ENCODE measurements around the gene PRPF6.

DNA sequence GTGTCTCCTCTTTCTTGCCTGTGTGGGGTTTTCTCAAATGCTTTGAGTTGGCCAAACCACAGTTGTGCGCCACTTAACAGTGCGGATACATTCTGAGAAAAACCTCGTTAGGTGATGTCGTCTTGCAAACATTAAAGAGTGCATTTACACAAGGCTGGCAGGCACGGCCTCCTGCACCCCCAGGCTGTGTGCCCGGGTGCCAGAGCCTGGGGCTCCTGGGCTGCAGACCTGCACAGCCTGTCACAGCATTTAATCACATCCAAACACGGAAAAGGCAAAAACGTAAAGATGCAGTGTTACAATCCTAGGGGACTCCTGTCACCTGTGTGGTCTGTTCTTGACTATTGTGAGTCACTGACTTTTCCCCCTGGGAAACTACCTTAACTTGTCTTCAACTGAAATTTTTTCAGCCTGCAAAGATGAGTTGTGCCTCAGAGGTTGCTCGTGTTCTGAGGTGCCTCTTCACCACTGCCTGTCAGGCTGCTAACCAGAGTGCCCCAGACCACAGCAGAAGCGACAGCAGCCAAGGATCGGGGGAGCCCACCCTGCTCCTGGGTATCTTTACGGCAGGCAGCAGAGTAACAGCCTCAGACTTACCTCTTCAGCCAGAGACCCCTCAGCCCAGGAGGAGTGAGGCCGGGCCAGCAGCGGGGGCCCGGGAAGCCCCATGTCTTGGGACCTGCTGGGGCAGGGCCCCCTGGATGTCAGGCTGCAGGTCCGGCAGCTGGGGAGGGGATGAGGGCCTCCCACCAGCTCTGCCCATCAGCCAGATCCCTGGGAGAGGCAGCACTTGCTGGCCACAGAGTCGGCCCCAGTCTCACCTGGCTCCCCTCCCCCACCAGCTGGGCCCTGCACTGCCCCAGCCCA lies 54.4 kb downstream of the PRPF6 start:
- TF ChIP-seq, protein P1, sequence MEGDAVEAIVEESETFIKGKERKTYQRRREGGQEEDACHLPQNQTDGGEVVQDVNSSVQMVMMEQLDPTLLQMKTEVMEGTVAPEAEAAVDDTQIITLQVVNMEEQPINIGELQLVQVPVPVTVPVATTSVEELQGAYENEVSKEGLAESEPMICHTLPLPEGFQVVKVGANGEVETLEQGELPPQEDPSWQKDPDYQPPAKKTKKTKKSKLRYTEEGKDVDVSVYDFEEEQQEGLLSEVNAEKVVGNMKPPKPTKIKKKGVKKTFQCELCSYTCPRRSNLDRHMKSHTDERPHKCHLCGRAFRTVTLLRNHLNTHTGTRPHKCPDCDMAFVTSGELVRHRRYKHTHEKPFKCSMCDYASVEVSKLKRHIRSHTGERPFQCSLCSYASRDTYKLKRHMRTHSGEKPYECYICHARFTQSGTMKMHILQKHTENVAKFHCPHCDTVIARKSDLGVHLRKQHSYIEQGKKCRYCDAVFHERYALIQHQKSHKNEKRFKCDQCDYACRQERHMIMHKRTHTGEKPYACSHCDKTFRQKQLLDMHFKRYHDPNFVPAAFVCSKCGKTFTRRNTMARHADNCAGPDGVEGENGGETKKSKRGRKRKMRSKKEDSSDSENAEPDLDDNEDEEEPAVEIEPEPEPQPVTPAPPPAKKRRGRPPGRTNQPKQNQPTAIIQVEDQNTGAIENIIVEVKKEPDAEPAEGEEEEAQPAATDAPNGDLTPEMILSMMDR (conservative IDR thresholded peaks at IDR 0.05 in 1 of 2, IDR thresholded peaks at IDR 0.05 in 1 of 2; ENCODE audit: extremely low read depth in 1 of 2, insufficient read depth in 1 of 2, low read depth in 1 of 2, low read length in 2 of 2): no peak
- TF ChIP-seq EZH2 (IDR thresholded peaks at IDR 0.05; ENCODE audit: borderline replicate concordance, low read length): no peak

Data from mammary epithelial cell (primary cell).